A673 (cell line): ENCODE measurements around the gene SHLD2.
"Not testable (repeated sequence)": the region's sequence is repeated elsewhere in the genome, so short reads cannot be mapped to it uniquely, and the experiment has no call there.

Experiments used
- CTCF ChIP-seq: fragments of 300-800, 200-600 bp; sonication (generic); conservative IDR thresholded peaks from 2 replicates; pipeline ENCODE4 v1.5.1; 2017; ENCODE audit warnings: low read depth, mild to moderate bottlenecking, antibody characterized with exemption, low read length, moderate library complexity, mixed read lengths
- EZH2 ChIP-seq: fragments of 200-600 bp; sonication (generic); IDR thresholded peaks from 2 replicates; pipeline ENCODE4 v1.6.1; 2017; ENCODE audit warnings: borderline replicate concordance, low read depth, mild to moderate bottlenecking, mixed read lengths, antibody characterized with exemption, low read length; ENCODE audit not compliant: poor library complexity, severe bottlenecking

DNA sequence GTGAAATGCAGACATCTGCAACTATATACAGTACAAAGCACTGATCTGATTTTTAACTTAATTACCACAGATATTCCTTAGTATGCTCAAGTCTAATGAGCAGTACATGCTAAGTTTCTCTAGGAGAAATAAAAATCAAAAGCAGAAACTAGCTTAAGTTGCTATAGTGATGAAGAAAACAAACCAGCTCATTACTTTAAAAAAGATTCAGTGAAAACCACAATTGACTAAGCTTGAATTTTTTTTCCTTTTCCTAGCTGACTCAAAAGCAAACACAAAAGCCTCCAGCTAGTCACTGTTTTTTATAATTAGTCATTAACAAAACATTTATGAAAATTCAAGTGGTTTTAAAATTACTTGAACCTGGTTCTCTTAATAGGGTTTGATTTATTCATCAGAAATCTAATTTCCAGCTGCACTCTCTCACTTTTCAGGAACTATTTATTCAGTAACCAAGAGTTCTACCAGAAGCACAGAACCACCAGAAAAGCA, 10.7 kb upstream of the SHLD2 start:
- TF ChIP-seq CTCF, EZH2: not testable (repeated sequence)
